ENCODE data around the gene RAB35. TPM values are rescaled to one million over a fixed set of nuclear protein-coding genes. Genes with fewer than 3 reads are reported as not detected.

The RAB35 gene
- total and polyA plus RNA-seq, 2 of the 4 experiments (the other 2 are of a cell fraction) = 32.6 to 49.6 TPM

DNA sequence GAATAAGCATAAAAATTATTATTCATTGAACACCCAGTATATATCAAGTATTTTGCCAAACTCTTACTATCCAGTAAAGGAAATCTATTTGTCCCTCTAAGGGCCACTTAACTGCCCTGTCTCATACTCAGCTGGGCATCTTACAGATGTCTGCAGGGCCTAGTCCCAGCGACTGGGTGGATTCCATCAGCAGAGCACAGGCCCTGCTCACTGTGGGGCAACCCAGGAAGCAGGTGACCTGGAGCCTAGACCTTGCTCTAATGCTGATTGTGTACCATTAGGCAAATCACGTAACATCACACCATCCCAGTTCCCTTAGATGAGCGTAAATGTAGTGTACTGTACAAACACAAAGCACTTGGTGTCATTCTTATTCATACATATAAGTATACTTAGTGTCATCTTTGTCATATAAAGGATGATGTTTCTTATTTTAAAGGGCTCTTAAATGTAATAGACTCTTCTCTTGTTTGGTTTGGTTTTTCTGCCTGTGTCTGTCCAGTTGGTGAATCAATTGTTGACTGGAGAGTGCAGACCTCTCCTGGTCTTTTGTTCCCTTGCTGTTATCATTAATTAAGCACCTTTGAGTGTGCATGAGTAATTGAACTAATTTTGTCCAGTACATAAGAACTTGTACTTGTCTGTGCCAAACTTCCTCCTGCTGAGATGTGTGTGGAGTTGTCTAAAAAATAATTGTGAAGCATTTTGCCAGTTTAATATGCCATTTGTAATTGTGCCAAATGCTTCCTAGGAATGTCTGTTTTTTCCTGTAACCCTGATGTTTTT, 49.3 kb downstream of the RAB35 start:
- Histone ChIP-seq H3K4ac (ENCODE audit: low read depth, low read length) (no peak overlapping the region), H3K27ac (ENCODE audit: insufficient read depth, low read length) (no peak overlapping the region), H2BK20ac (ENCODE audit: low read depth, low read length) (no peak overlapping the region), H3K36me3 (ENCODE audit: control insufficient read depth, insufficient read depth, low read length) (no peaks in the 10 kb centered on the region), H3K23ac (ENCODE audit: low read depth, low read length) (no peak overlapping the region), H3K27me3 (ENCODE audit: control insufficient read depth, insufficient read depth, low read length) (peaks cover 40% of the 10 kb centered on the region), H2AK9ac (replicated peaks; ENCODE audit: low read depth, low read length, poor library complexity) (no peak overlapping the region), H3K4me1 (ENCODE audit: control insufficient read depth, insufficient read depth, low read length) (no peaks in the 10 kb centered on the region), H3K4me2 (ENCODE audit: low read depth, low read length) (no peak overlapping the region), H2AFZ (replicated peaks; ENCODE audit: low read length, poor library complexity) (no peak overlapping the region), H3K4me3 (ENCODE audit: insufficient read depth, low read depth, low read length) (no peak overlapping the region), H2BK120ac (ENCODE audit: low read depth, low read length) (no peak overlapping the region), H4K8ac (ENCODE audit: low read depth in 2 of 2, low read length in 2 of 2) (no peak overlapping the region), H2BK15ac (ENCODE audit: low read depth, low read length) (no peak overlapping the region), H2BK5ac (ENCODE audit: low read depth, low read length, poor library complexity, severe bottlenecking) (no peak overlapping the region), H4K91ac (ENCODE audit: insufficient read depth, low read depth, low read length) (no peak overlapping the region), H3K14ac (replicated peaks; ENCODE audit: low read depth, low read length) (no peak overlapping the region), H3K18ac (ENCODE audit: low read depth, low read length) (no peak overlapping the region), H4K20me1 (ENCODE audit: insufficient read depth, low read length) (no peaks in the 10 kb centered on the region), H3K9me3 (ENCODE audit: control insufficient read depth, insufficient read depth, low read length) (no peaks in the 10 kb centered on the region), H3K56ac (ENCODE audit: extremely low read depth, insufficient read depth, low read length) (no peak overlapping the region), H3K9ac (ENCODE audit: low read depth, low read length) (no peak overlapping the region), H2AK5ac (ENCODE audit: low read depth, low read length) (no peak overlapping the region), H3K9me1 (ENCODE audit: insufficient read depth, low read length) (no peaks in the 10 kb centered on the region), H3K79me1 (ENCODE audit: low read depth in 1 of 2, low read length in 2 of 2) (no peaks in the 10 kb centered on the region), H4K5ac (ENCODE audit: low read depth, low read length) (no peak overlapping the region)
- in situ Hi-C loops (cut with MboI; ENCODE audit: low sequenced_read_pairs) (no loop called here), dilution Hi-C loops (cut with HindIII; ENCODE audit: low sequenced_read_pairs, unreplicated experiment) (no loop called here), intact Hi-C loops (cut with micrococcal nuclease) (no loop called here)
- BruUV-seq (replicated peaks) = no TSS peak
- no peak for ATAC-seq (ENCODE audit: low read depth)
- TF ChIP-seq RFX5 (IDR thresholded peaks at IDR 0.05; ENCODE audit: low read depth, low read length) (no peak), RCOR1 (IDR thresholded peaks at IDR 0.05; ENCODE audit: insufficient replicate concordance, low read length) (no peak), MXI1 (IDR thresholded peaks at IDR 0.05; ENCODE audit: borderline replicate concordance, low read depth, low read length) (no peak), RAD21 (IDR thresholded peaks at IDR 0.05; ENCODE audit: low read length) (no peak), NFE2L2 (IDR thresholded peaks at IDR 0.05; ENCODE audit: low read depth, low read length) (no peak), FOS (IDR thresholded peaks at IDR 0.05; ENCODE audit: low read depth, low read length) (no peak), CEBPB (IDR thresholded peaks at IDR 0.05; ENCODE audit: low read depth, low read length) (no peak), MAFK (IDR thresholded peaks at IDR 0.05; ENCODE audit: low read depth, low read length) (no peak)
- TF ChIP-seq, protein P1, sequence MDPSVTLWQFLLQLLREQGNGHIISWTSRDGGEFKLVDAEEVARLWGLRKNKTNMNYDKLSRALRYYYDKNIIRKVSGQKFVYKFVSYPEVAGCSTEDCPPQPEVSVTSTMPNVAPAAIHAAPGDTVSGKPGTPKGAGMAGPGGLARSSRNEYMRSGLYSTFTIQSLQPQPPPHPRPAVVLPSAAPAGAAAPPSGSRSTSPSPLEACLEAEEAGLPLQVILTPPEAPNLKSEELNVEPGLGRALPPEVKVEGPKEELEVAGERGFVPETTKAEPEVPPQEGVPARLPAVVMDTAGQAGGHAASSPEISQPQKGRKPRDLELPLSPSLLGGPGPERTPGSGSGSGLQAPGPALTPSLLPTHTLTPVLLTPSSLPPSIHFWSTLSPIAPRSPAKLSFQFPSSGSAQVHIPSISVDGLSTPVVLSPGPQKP (IDR thresholded peaks at IDR 0.05; ENCODE audit: borderline replicate concordance, low read depth, low read length) = no peak
- no peak for DNase-seq
- whole genome bisulfite sequencing, 2 experiments (ENCODE audit: extremely low coverage in 2 of 2, insufficient read length in 1 of 2) = no CpG with 5 or more reads among the region's 3 CpGs
- ChIA-PET CTCF (no interaction called here), POLR2A (ENCODE audit: unreplicated experiment) (no interaction called here)

Data from IMR-90 (cell line).